ENCODE measurements around the gene RUNX1.
"Not testable (repeated sequence)": the region's sequence is repeated elsewhere in the genome, so short reads cannot be mapped to it uniquely, and the experiment has no call there.

Gene RUNX1

DNA sequence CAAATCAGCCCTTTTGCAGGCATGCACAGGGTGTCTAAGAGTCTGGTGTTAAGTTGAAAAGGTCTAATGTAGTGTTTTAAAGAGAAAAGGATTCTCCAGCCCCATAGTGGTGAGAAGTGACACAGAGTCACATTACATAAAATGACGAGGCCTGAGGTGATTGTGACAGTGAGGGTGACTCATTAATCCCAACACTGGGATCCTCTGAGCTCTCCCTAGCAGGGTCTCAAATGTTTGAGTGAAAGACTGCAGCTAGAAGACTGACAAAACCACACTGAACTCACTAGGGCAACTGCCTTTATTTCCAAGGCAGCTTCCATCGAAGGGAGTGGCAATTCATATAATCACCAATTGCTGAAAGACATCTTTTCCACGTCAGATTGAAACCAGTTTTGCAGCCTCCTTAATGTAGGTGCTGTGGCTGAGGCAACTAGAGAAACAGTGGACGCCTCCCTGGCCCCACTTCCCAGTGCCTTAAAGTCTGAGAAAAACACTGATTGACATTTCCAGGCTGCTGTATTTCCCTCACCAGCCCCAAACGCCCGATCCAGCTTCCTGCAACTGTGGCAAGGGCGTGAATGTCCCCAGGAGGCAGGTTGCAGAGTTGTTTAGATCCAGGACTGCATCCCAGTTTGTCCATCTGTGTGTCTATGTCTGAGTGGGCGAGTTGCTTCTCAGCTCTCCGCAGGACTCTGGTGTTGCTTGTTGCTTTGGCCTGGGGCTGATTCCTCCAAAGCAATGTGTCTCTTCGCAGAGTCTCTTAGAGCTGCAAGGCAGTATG is 81.4 kb downstream of the RUNX1 start:
- no peak for DNase-seq

GRCh38 chr21:34966881-34967280 is 82.2 kb downstream of the RUNX1 start:
- DNase-seq, result not testable (repeated sequence)

- DNase-seq, result no peak
These were observed 83.6 kb downstream of the RUNX1 start for GRCh38 chr21:34965200-34966174.

DNA sequence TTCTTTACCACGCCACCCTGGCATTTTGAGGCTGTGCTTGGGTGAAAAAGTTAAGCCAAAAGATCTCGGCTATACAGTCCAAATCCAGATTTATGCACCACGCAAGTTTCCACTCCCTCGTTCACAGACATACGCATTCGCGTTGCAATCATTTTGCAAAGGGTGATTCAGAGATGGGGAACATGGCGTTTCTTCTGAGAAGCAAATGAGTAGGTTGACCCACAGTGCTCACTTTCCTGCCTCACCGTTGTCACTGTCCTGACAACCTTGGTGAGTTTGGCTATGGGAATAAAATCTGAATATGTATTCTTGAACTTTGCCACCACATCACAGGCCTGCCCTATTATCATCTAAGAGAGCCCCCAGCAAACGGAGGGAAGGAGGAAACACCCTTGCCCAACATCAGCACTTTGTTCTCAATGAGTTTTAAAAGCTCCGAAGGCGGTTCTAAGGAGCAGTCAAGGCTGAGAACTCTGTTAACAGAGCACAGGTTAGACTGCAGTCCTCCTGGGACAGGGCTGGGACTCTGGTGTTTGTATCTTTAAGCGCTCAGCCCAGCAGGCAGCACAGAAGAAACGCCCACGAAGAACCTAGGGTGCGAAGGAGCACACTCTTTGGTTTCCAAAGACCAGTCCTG is 86.4 kb downstream of the RUNX1 start:
- DNase-seq, result no peak

- DNase-seq, result no peak
These were observed 87.0 kb downstream of the RUNX1 start for GRCh38 chr21:34962136-34962535.

- DNase-seq, result no peak
These were observed 88.4 kb downstream of the RUNX1 start for GRCh38 chr21:34960687-34961086.

- no peak for DNase-seq
These were observed 89.5 kb downstream of the RUNX1 start for GRCh38 chr21:34959607-34960006.

- no peak for DNase-seq
These were observed 91.1 kb downstream of the RUNX1 start for GRCh38 chr21:34958040-34958439.

GRCh38 chr21:34956416-34957316 is 92.4 kb downstream of the RUNX1 start:
- DNase-seq, result no peak

GRCh38 chr21:34953950-34954349 is 95.2 kb downstream of the RUNX1 start:
- DNase-seq, result no peak

GRCh38 chr21:34952701-34953100 is 96.4 kb downstream of the RUNX1 start:
- no peak for DNase-seq

DNA sequence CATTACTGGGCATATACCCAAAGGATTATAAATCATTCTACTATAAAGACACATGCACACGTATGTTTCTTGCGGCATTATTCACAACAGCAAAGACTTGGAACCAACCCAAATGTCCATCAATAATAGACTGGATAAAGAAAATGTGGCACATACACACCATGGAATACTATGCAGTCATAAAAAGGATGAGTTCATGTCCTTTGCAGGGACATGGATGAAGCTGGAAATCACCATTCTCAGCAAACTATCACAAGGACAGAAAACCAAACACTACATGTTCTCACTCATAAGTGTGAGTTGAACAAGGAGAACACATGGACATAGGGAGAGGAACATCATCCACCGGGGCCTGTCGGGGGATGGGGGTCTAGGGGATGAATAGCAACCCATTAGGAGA is 97.2 kb downstream of the RUNX1 start:
- not testable (repeated sequence) for DNase-seq

- DNase-seq, result no peak
These were observed 98.1 kb downstream of the RUNX1 start for GRCh38 chr21:34950980-34951379.

- no peak for DNase-seq
These were observed 99.6 kb downstream of the RUNX1 start for GRCh38 chr21:34949499-34949898.

- no peak for DNase-seq
These were observed 100.1 kb downstream of the RUNX1 start for GRCh38 chr21:34949030-34949429.

DNA sequence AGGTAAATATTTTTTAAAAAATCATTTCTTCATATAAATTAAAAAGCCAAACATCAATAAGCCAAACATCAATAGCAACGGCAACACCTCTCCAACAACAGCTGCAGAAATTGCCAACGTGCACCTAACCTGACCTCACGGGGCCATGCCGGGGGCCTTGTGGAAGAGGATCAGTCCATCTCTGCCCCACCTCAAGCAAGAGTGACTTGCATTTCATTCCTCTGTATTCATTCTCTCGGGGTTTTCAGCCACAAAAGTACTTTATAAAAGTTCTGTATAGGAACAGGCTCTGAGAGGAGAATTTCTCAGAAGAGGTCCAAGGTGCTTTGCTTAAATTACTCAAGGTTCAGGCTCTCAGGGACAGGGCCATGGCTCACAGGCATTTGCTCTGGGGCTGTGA is 100.9 kb downstream of the RUNX1 start:
- DNase-seq, result no peak

DNA sequence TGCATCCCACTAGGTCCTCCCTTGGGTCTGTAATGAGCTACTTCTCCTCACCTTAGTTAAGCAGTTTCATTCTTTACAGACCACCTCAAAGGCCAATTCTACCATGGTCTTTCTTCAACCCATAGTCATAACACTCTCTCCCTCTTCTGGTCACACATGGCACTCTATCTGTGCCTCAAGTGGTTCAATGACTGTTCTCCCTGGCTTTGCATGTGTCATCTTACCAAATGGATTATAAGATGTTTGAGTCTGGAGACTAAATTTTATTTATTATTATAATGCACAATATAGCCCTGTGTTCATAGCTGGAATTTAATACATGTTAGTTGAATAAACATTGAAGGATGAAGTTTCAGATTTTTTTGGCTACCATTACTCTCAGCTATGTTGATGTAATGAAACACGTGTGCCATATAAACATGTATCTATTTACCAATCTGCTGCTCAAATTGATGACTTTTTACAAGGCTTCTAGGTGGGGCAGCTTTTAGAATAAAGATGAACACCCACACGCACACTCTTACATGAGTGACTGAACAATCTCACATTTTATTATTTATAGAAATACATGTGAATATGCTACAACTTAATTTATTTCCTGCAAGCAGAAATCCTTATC is 102.1 kb downstream of the RUNX1 start:
- DNase-seq, result no peak

DNA sequence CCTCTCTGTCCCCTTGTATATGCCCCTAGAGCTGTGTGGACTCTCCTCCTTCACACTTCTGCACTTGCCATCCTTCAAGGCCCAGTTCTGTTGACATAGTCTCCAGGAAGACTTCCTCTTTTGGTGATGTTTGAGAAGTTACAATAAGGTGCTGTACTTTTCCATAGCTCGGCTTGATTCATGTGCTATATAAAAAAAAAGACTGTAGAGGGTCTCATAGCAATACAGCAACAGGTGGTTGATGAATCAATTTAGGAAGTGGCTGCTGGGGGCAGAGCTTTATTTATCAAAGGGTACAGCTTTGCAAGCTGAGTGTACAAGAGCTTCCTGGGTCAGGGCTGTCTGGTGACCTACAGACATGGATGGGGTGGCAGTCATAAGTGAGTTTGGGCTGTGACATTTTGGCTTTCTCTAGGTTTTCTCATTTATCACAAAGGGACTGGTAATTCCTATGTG is 102.7 kb downstream of the RUNX1 start:
- no peak for DNase-seq

- DNase-seq, result no peak
These were observed 103.8 kb downstream of the RUNX1 start for GRCh38 chr21:34945288-34945687.

- no peak for DNase-seq
These were observed 104.9 kb downstream of the RUNX1 start for GRCh38 chr21:34944015-34944755.

DNA sequence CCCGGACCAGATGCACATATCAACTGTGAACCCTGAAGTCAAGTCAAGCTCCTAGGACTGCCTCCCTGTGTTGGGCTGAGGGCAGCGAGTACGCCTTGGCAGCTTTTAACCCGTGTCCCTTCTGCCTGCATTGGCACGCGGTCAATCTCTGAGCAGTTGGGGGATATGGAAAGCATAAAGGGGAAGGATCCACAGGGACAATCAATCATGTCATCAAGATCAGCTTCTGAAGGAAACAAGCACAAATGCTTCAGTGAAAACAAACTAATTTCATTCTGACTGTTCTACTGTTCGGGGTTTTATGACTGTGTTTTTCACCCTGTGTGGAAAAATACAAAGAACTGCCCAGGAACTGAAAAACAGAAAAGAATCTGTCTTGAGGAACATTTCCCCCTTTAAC is 106.2 kb downstream of the RUNX1 start:
- no peak for DNase-seq

All from central memory CD4-positive, alpha-beta T cell (primary cell).